GM19025 (cell line): ENCODE measurements around the gene MORF4L1.
A peak's percentile ranks its signal among the peaks of the same experiment; 100 is the strongest.
"Not testable (repeated sequence)": the region's sequence is repeated elsewhere in the genome, so short reads cannot be mapped to it uniquely, and the experiment has no call there.

Experiments used
- ATAC-seq: cut with Tn5 transposase; IDR thresholded peaks from one replicate; pipeline ENCODE4 v1.9.1; 2021; ENCODE audit warnings: mild to moderate bottlenecking, low read depth, moderate library complexity; ENCODE audit not compliant: unreplicated experiment

The MORF4L1 gene

GRCh38 chr15:78872155-78872971 lies at the start of gene MORF4L1:
TSS of gene MORF4L1 (plus strand) at chr15:78872890. CDS start at chr15:78873018, 128 bp downstream.
- ATAC-seq, result peak; percentile 66

GRCh38 chr15:78828920-78829319 lies 43.8 kb upstream of the MORF4L1 start:
- ATAC-seq, result no peak

DNA sequence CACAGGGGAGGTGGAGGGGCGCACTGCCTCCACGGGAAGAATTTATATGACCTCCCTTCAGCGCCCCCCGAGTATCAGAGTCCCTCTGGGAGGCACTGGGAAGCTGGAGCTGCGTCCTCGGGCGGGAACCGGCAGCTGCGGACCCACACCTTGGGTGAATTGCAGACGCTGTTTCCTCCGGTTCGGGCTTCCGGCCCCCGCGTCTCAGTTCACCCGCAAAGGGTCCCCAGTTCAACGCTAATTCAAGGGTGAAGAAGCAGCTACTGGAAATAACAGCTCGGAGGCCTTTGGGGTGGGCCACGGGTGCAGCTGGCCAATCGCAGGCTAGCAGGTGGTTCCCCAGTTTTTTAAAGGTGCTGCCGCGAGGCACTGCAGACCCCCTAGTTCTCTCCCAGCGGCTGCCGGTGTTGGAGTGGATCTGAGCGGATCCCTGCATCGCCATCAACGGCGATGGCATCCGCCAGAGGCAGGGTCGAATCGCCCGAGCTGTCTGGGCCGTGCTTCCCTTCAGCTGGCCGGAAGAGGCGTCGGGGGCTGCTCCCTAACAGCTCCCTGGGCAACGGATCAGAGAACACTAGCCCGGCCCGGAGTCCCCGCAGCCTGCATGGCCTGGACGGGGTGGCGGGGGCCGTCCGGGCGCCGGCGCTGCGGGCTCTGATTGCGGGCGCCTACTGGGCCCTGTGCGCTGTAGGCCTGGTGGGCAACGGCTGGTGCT lies 42.0 kb upstream of the MORF4L1 start:
- ATAC-seq, result no peak

GRCh38 chr15:78831229-78832207 lies 41.2 kb upstream of the MORF4L1 start:
- ATAC-seq, result no peak

DNA sequence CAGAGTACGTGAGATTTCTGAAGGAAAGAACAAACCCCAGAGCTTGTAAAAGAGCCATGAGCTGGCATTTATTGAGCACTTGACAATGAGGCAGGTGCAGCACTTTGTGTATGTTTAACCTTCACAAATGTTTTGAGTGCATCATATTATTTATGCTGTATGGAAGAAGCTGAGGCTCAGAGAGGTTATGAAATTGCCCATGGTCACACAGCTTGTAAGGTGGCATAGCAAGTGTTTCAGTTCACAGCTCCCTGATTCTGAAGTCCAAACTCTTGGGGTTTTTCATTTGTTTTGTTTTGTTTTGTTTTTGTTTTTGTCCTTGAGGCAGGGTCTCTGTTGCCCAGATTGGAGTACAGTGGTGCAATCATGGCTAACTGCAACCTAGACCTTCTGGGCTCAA lies 36.4 kb upstream of the MORF4L1 start:
- no peak for ATAC-seq

DNA sequence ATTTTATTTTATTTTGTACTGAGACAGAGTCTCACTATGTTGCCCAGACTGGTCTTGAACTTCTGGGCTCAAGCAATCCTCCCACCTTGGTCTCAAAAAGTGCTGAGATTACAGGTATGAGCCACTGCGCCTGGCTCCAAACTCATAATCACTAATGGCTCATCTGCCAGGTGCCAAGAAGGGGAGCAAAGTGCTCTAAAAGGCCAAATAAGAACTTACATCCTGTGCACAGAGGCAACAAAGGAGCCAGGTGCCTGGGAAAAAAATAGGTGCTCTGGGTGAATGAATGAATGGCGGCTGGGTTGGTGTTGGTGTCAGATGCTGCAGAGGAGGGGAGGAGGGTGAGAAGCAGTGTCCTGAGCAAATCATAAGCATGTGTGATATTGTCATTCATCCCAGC lies 35.6 kb upstream of the MORF4L1 start:
- ATAC-seq, result no peak

- no peak for ATAC-seq
Observed at GRCh38 chr15:78837543-78837942, 35.1 kb upstream of the MORF4L1 start.

DNA sequence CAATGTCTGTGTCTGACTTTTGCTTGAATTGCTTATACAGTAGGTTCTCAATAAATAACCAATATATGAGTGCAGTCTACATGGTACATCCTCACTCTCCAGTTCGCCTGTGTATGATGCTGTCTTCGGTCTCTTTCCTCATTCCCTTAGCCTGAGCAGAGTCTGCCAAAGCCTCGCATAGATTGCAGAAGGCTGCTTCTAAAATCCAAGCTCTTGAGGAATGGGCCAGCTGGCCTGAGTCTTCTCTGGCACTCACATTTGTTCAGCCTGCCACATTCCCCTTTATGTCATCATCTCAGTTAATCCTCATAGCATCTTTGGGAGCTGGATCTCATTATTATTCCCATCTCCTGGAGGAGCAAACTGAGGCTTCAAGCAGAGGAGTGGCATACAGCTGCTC lies 34.2 kb upstream of the MORF4L1 start:
- ATAC-seq, result no peak

DNA sequence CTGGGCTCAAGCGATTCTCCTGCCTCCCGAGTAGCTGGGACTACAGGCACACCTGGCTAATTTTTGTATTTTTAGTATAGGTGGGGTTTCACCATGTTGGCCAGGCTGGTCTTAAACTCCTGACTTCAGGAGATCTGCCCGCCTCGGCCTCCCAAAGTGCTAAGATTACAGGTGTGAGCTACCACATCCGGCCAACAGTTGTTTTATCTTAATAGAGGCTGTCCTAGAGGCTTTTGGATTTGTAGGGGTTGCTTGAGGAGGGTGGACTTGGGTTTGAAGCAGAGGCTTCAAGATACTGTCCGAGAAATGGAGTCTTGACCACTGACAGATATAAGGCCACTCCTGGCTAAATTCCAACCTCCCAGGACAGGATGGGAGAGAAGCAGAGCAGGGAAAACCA lies 33.5 kb upstream of the MORF4L1 start:
- not testable (repeated sequence) for ATAC-seq

DNA sequence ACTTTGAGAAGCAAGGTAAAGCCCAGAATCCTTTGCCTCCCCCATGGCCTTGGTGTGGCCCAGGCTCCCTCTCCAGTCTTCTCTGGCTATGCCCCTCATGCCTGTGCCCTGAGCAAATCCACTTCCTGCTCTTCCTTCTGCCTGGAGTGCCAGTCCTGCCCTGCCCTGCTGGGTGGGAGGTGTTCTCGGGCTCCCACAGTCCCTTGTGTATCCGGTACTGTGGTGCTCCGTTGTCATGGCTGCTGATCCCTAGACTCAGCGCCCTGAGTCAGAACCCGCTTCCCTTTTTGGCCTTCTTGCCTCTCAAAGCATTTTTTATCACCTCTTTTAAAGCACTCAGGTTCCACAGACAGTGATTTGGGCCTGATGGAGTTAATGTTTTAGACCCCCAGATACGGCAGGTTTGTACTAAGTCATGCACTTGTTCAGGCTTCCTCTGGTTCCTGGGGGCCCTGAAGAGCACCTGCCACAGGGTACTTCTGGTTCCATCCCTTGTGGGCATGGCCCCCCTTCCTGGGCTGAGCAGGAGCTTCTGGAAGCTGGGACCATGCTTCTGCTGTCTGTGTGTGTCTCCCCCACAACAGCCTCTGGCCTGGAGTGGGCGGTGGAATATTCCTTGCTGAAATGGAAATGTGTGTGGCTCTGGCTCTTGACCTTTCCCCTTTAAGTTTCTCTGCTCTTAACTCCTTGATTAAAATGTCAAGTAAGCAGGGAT lies 31.9 kb upstream of the MORF4L1 start:
- ATAC-seq, result no peak

DNA sequence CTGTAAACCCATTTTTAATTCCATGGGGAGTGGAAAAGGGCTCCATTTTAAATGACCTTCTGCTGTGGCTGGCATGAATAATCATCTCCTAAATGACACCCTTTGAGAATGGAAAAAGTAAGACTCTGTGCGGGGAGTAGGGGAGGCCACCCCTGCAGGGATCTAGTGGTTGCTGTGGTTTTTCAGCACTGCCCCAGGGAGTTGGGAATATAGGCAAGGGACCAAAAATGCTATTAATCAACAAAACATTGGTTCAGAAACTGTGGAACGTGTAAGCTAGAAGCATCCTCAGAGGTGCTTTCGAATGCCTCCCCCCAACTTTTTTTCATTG lies 31.3 kb upstream of the MORF4L1 start:
- no peak for ATAC-seq

DNA sequence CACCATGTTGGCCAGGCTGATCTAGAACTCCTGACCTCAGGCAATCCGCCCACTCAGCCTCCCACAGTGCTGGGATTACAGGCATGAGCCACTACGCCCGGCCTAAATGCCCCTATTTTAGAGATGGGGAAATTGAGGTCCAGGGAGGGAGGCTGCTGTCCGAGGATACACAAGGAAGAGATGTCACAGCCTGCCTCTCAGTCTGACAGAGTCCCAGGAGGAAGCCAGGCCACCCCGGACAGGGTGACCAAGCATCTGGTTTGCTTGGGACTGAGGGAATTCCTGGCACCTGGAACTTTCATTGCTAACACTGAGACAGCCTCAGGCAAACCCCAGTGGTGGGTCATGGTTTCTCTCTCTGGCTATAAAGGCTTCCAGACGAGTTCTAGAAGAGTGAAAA lies 30.8 kb upstream of the MORF4L1 start:
- no peak for ATAC-seq

- ATAC-seq, result peak; percentile 60
Observed at GRCh38 chr15:78842519-78842918, 30.2 kb upstream of the MORF4L1 start.

DNA sequence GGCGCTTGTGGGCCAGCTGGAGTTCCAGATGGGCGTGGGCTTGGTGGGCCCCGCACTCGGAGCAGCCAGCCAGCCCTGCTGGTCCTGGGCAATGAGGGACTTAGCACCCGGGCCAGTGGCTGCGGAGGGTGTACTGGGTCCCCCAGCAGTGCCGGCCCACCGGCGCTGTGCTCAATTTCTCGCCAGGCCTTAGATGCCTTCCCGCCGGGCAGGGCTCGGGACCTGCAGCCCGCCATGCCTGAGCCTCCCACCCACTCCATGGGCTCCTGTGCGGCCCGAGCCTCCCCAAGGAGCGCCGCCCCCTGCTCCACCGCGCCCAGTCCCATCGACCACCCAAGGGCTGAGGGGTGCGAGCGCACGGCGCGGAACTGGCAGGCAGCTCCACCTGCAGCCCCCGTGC lies 25.8 kb upstream of the MORF4L1 start:
- ATAC-seq, result not testable (repeated sequence)

- ATAC-seq, result not testable (repeated sequence)
Observed at GRCh38 chr15:78847387-78847906, 25.2 kb upstream of the MORF4L1 start.

DNA sequence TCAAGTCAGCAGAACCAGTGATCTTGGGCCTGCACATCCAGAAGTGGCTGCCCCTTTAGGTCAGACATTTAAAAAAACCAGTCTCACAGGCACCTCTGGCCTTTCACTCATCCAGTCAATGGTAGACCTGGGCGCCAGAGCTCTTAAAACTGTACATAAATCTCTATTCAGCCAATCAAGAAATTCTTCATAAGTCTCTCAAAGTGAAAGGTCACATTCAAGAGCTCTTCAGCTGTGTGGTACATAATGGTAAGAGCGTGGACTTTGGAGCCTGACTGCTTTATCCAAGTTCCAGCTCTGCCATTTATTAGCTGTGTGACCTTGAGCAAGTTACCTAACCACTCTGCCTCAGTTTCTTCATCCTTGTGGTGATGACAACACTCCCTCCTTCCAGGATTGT lies 22.3 kb upstream of the MORF4L1 start:
- ATAC-seq, result no peak

DNA sequence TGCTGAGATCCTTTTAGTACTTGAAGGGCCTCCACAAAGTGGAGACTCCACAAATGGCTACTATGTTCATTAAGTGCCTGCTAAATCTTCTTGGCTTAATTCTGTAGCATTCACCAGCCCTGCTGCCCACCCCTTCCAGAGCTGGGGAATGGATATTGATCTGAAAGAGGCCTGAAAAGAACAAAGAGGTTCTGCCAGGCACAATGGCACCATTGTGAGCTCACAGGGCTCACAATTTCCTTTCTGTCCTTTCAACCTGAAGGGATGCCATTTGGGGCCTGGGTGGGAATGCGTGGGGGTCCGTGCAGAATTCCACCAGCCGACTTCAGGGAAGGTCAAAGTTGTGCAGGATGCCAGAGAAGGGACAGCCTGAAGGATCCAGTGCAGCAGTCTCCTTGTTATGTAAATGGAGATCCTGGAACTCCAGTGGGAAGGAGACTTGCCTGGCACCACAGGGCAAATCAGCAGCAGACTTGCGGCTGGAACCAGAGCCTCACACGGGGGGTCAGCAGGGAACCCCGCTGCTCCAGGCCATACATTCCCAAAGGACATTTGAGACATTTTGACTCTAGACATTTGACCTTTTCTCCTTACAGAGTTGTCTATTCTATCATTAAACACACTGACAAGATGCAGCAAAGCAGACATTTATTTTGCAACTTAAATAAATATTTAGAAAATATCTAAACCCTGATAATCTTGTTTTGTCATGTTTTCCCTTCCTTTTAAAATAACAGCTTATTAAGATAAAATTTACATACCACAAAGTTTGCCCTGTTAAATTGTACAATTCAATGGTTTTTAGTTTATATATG lies 21.5 kb upstream of the MORF4L1 start:
- no peak for ATAC-seq

DNA sequence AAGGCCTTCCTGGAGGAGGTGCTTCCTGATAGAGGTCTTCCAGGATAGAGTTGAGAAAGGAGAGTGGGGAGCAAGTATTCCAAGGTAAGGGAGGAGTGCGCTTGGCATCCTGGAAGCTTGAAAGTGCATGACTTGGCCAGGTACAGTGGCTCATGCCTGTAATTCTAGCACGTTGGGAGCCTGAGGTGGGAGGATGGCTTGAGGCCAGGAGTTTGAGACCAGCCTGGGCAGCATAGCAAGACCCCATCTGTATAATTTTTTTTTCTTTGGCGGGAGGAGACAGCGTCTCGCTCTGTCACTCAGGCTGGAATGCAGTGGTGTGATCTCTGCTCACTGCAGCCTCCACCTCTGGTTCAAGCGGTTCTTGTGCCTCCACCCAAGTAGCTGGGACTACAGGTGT lies 19.2 kb upstream of the MORF4L1 start:
- no peak for ATAC-seq

- no peak for ATAC-seq
Observed at GRCh38 chr15:78854833-78855372, 17.8 kb upstream of the MORF4L1 start.
